C4-2B (cell line): Measurements from ENCODE around the gene GSTM4.

Experiments used
- CTCF ChIP-seq: fragments of 450-650 bp; conservative IDR thresholded peaks from 2 replicates; pipeline ENCODE4 v1.5.1; 2017; ENCODE audit warnings: mild to moderate bottlenecking
- ZFX ChIP-seq: fragments of 450-650 bp; IDR thresholded peaks from 2 replicates; pipeline ENCODE4 v1.6.1; 2017

GRCh38 chr1:109689844-109690405 lies 34.0 kb downstream of the GSTM4 start:
- no peak for TF ChIP-seq CTCF
- TF ChIP-seq ZFX = no peak
